ENCODE results near the gene NANOGP8. TPM values are rescaled to one million over a fixed set of nuclear protein-coding genes. Genes with fewer than 3 reads are reported as not detected.

The NANOGP8 gene
- total RNA-seq, 2 donors from 2014 or later = 0.81 TPM; not detected in 1

GRCh38 chr15:35117543-35118265, 32.6 kb upstream of the NANOGP8 start:
- no peak for TF ChIP-seq CTCF (IDR thresholded peaks at IDR 0.05)
- no peak overlapping the region for H3K27ac ChIP-seq
- DNase-seq (ENCODE audit: low spot score) = no peak
- H3K36me3 ChIP-seq = no peaks in the 10 kb centered on the region
- H3K27me3 ChIP-seq (replicated peaks; ENCODE audit: insufficient read depth) = no peaks in the 10 kb centered on the region
- no peak for ATAC-seq (ENCODE audit: insufficient number of reproducible peaks, low FRiP score, low read depth)
- no peak overlapping the region for H3K4me3 ChIP-seq
- H3K9me3 ChIP-seq = no peaks in the 10 kb centered on the region
- no peaks in the 10 kb centered on the region for H3K4me1 ChIP-seq (ENCODE audit: control insufficient read depth in 1 of 2, low read depth in 2 of 2)

DNA sequence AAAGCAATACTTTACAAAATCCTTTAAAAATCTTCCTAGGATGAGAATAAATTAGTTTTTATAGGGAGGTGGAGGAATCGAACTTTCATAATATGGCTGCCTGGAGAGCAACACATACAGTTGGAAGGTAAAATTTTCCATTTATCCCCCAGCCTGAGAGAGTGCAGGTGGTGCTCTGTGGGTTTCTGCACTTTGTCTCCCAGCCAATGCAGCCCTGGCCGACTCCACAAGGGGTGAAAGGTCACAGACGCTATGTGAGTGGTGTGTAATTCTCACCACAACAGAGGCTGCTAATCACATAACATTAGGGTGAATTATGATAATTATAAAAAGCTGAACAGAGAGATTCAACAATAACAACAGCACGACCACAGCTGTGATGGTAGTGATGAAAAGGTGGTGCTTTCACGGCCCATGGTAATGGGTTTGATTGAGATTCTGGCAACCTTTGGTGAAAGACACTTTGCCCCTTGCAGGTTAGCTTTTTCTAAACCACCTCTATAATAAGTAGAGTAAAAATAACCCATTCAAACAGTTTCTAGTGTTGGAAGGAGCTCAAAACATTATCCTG, 30.1 kb upstream of the NANOGP8 start:
- Histone ChIP-seq H3K4me1 (ENCODE audit: control insufficient read depth in 1 of 2, low read depth in 2 of 2) (no peaks in the 10 kb centered on the region), H3K9me3 (no peaks in the 10 kb centered on the region), H3K36me3 (no peaks in the 10 kb centered on the region), H3K4me3 (no peak overlapping the region), H3K27ac (no peak overlapping the region), H3K27me3 (replicated peaks; ENCODE audit: insufficient read depth) (no peaks in the 10 kb centered on the region)
- ATAC-seq (ENCODE audit: insufficient number of reproducible peaks, low FRiP score, low read depth) (no peak), DNase-seq (ENCODE audit: low spot score) (no peak)
- no peak for TF ChIP-seq CTCF (IDR thresholded peaks at IDR 0.05)

GRCh38 chr15:35112346-35112745, 27.3 kb upstream of the NANOGP8 start:
- H3K4me3 ChIP-seq = no peak overlapping the region
- H3K4me1 ChIP-seq (ENCODE audit: control insufficient read depth in 1 of 2, low read depth in 2 of 2) = no peaks in the 10 kb centered on the region
- no peak overlapping the region for H3K27ac ChIP-seq
- H3K27me3 ChIP-seq (replicated peaks; ENCODE audit: insufficient read depth) = no peaks in the 10 kb centered on the region
- no peaks in the 10 kb centered on the region for H3K36me3 ChIP-seq
- H3K9me3 ChIP-seq = no peaks in the 10 kb centered on the region
- DNase-seq (ENCODE audit: low spot score) (no peak), ATAC-seq (ENCODE audit: insufficient number of reproducible peaks, low FRiP score, low read depth) (no peak)
- TF ChIP-seq CTCF (IDR thresholded peaks at IDR 0.05) = no peak

GRCh38 chr15:35111861-35112260, 26.8 kb upstream of the NANOGP8 start:
- ATAC-seq (ENCODE audit: insufficient number of reproducible peaks, low FRiP score, low read depth) (no peak), DNase-seq (ENCODE audit: low spot score) (no peak)
- Histone ChIP-seq H3K36me3 (no peaks in the 10 kb centered on the region), H3K27me3 (replicated peaks; ENCODE audit: insufficient read depth) (no peaks in the 10 kb centered on the region), H3K4me1 (ENCODE audit: control insufficient read depth in 1 of 2, low read depth in 2 of 2) (no peaks in the 10 kb centered on the region), H3K27ac (no peak overlapping the region), H3K9me3 (no peaks in the 10 kb centered on the region), H3K4me3 (no peak overlapping the region)
- no peak for TF ChIP-seq CTCF (IDR thresholded peaks at IDR 0.05)

DNA sequence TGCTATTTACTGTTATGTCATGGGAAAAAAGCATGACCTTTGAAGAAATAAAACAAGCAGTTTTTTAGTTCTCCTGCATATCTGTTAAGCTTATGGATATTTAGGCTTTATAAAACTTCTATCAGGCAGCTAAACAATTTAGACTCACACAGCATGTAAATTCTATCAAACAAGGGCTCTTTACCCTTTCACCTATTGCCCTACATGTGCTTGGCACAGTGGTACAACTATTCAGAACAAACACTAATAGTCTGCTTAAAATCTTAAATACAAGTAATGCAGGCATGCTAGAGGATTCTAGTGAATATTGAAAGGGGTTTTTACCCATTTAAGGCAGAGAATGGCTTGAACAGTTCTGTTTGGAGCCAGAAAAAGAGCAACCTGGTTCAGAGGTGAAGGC, 23.4 kb upstream of the NANOGP8 start:
- Histone ChIP-seq H3K4me1 (ENCODE audit: control insufficient read depth in 1 of 2, low read depth in 2 of 2) (no peaks in the 10 kb centered on the region), H3K36me3 (no peaks in the 10 kb centered on the region), H3K4me3 (no peak overlapping the region), H3K27ac (no peak overlapping the region), H3K27me3 (replicated peaks; ENCODE audit: insufficient read depth) (no peaks in the 10 kb centered on the region), H3K9me3 (no peaks in the 10 kb centered on the region)
- DNase-seq (ENCODE audit: low spot score) (no peak), ATAC-seq (ENCODE audit: insufficient number of reproducible peaks, low FRiP score, low read depth) (no peak)
- TF ChIP-seq CTCF (IDR thresholded peaks at IDR 0.05) = no peak

Measured in thoracic aorta (tissue), 2 donors.